Upper lobe of left lung (tissue), 4 donors: ENCODE measurements around the gene LBP.

ENCODE experiments used
- EP300 ChIP-seq, 4 donors: sonication (generic); formaldehyde crosslinking; IDR thresholded peaks; one replicate each; pipeline ENCODE4 v1.5.1; 2017; ENCODE audit warnings: antibody characterized with exemption in 4 of 4, control low read depth in 2 of 4
- POLR2A ChIP-seq, 4 donors: fragments of 450-650 bp; IDR thresholded peaks; one replicate each; pipeline ENCODE4 v1.5.1; 2016 to 2017; ENCODE audit warnings: antibody characterized with exemption in 4 of 4, mild to moderate bottlenecking in 2 of 4

DNA sequence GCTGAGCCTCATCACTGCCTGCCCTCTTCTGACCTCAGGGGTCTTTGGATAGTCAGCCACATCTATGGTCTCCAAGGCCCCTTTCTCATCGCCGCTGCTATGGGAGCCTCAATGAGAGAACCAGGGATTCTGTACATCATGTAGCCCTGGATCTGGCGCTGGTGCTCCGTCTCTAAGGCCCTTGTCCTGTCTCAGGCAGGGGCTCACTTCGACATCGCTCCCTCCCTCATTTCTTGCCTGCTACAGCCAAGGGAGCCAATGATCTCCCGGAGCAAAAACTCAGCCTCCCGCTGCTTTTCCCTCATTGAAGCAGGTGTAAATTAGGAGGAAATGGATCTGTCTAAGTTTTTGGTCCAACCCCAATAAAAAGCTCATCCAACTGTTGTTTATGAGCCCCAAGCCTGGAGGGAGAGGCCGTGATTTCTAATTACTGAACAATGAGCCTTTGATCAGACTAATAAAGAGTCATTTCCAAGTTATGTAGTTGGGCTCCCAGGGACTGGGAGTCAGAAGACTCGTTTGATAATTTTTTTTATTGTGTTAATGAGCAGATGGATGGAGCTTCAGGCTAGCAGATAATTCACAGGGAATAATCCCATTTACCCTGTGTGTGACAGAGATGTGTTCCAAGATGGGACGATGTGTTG lies 30.9 kb downstream of the LBP start:
- TF ChIP-seq EP300 (IDR thresholded peaks at IDR 0.05) (no peak), POLR2A (IDR thresholded peaks at IDR 0.05) (no peak)
